ENCODE results near the gene NAPG. TPM values are rescaled to one million over a fixed set of nuclear protein-coding genes. Genes with fewer than 3 reads are reported as not detected.

The NAPG gene
- total and polyA plus RNA-seq, 9 of the 15 experiments (the other 6 are each of a cell fraction or from before 2014, with no cell fraction given): 31.6 to 63.3 (median 50.9) TPM

DNA sequence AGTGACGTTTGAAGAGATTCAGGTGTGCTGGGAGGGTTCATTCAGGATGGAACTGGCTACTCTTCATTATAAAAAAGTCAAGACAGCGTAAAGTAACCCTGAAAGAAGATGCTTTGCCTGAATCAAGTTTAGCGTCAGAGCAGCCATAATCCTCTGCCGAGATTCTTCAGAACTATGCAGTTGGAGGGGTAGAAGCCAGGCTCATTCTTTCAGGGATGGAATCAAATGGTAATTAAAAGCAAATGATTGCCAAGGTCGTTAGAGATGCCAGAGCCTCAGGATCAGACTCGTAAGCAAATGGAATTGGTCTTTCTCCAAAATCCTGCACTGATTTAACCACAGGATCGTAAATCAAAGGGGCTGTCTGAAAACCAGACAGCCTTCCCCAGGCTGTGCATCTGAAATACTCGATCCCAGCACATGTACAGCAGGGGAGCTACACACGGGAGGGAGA lies 49.5 kb upstream of the NAPG start:
- TF ChIP-seq C11orf30 (IDR thresholded peaks at IDR 0.05; ENCODE audit: low read depth) (no peak), ZSCAN32 (CRISPR knock-in tag; IDR thresholded peaks at IDR 0.05) (no peak), MEIS2 (IDR thresholded peaks at IDR 0.05; ENCODE audit: partially characterized antibody) (peak; percentile 62), KDM1A (IDR thresholded peaks at IDR 0.05) (peak; percentile 89 to 93), DDX20 (tag; IDR thresholded peaks at IDR 0.05; ENCODE audit: low read depth) (no peak), SMAD3 (CRISPR knock-in tag; conservative IDR thresholded peaks at IDR 0.05) (no peak), HDAC1 (IDR thresholded peaks at IDR 0.05) (peak in 1 of 2 experiments; percentile 29; a peak in 1 of 4 replicates), RCOR1 (IDR thresholded peaks at IDR 0.05; ENCODE audit: borderline replicate concordance in 1 of 2, low read depth in 2 of 2, low read length in 2 of 2) (0 out of 4 replicates have a peak, but pooled peaks of 1 of the 2 experiments have one; percentile 6), ZC3H4 (CRISPR knock-in tag; IDR thresholded peaks at IDR 0.05; ENCODE audit: borderline replicate concordance) (no peak)
- TF ChIP-seq, protein P1, sequence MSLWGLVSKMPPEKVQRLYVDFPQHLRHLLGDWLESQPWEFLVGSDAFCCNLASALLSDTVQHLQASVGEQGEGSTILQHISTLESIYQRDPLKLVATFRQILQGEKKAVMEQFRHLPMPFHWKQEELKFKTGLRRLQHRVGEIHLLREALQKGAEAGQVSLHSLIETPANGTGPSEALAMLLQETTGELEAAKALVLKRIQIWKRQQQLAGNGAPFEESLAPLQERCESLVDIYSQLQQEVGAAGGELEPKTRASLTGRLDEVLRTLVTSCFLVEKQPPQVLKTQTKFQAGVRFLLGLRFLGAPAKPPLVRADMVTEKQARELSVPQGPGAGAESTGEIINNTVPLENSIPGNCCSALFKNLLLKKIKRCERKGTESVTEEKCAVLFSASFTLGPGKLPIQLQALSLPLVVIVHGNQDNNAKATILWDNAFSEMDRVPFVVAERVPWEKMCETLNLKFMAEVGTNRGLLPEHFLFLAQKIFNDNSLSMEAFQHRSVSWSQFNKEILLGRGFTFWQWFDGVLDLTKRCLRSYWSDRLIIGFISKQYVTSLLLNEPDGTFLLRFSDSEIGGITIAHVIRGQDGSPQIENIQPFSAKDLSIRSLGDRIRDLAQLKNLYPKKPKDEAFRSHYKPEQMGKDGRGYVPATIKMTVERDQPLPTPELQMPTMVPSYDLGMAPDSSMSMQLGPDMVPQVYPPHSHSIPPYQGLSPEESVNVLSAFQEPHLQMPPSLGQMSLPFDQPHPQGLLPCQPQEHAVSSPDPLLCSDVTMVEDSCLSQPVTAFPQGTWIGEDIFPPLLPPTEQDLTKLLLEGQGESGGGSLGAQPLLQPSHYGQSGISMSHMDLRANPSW (CRISPR knock-in tag; IDR thresholded peaks at IDR 0.05): no peak
- TF ChIP-seq, protein P2, sequence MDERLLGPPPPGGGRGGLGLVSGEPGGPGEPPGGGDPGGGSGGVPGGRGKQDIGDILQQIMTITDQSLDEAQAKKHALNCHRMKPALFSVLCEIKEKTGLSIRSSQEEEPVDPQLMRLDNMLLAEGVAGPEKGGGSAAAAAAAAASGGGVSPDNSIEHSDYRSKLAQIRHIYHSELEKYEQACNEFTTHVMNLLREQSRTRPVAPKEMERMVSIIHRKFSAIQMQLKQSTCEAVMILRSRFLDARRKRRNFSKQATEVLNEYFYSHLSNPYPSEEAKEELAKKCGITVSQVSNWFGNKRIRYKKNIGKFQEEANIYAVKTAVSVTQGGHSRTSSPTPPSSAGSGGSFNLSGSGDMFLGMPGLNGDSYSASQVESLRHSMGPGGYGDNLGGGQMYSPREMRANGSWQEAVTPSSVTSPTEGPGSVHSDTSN (CRISPR knock-in tag; IDR thresholded peaks at IDR 0.05; ENCODE audit: low read depth): no peak
- TF ChIP-seq, protein P2 (tag; conservative IDR thresholded peaks at IDR 0.05; ENCODE audit: low read depth): peak; percentile 51
- CTCF ChIA-PET (ENCODE audit: low intra/inter-chr PET ratio): no interaction called here
- no peak for DNase-seq (ENCODE audit: extremely low read depth in 1 of 4, low spot score in 3 of 4)
- no peaks in the 10 kb centered on the region for H3K79me2 ChIP-seq (ENCODE audit: control insufficient read depth, insufficient read depth, low read length)
- intact Hi-C loops (cut with micrococcal nuclease) (no loop called here), in situ Hi-C loops (cut with MboI) (no loop called here)
- H3K4me2 ChIP-seq (ENCODE audit: insufficient read depth, low read length): no peak overlapping the region
- POLR2A ChIA-PET: no interaction called here
- H3K9me3 ChIP-seq (replicated peaks; ENCODE audit: control insufficient read depth, insufficient read depth, low read depth, low read length): no peaks in the 10 kb centered on the region
- no peak for ATAC-seq
- H3K4me3 ChIP-seq: no peak overlapping the region
- peaks cover 40 to 62% of the 10 kb centered on the region in 2 experiments for H3K27me3 ChIP-seq (ENCODE audit: control insufficient read depth in 2 of 2, insufficient read depth in 2 of 2, low read length in 2 of 2)
- H3K9me1 ChIP-seq (ENCODE audit: control insufficient read depth, insufficient read depth, low read length): no peaks in the 10 kb centered on the region
- 1% methylated on average over 9 of the region's 9 CpGs for WGBS (ENCODE audit: insufficient coverage, low coverage, missing lambda C conversion rate)
- BruUV-seq (replicated peaks): no TSS peak
- H3K27ac ChIP-seq (ENCODE audit: extremely low read depth, low read depth, low read length): no peak overlapping the region
- no peaks in the 10 kb centered on the region; the same call in 1 of the 2 replicates for H4K20me1 ChIP-seq (replicated peaks; ENCODE audit: control insufficient read depth, insufficient read depth, low read length)
- H3K9ac ChIP-seq (ENCODE audit: insufficient read depth in 1 of 2, low read depth in 2 of 2, low read length in 2 of 2): no peak overlapping the region
- H3K4me1 ChIP-seq (replicated peaks in 1 of 2; ENCODE audit: control insufficient read depth in 2 of 2, insufficient read depth in 2 of 2, low read length in 2 of 2): no peaks in the 10 kb centered on the region
- H2AFZ ChIP-seq (ENCODE audit: low read depth, low read length): no peak overlapping the region
- no peak for FAIRE-seq
- no peaks in the 10 kb centered on the region for H3K36me3 ChIP-seq (ENCODE audit: control insufficient read depth, insufficient read depth, low read length)
